Panc1 (cell line): ENCODE results near the gene ZC3H12C. TPM values are rescaled to one million over a fixed set of nuclear protein-coding genes. Genes with fewer than 3 reads are reported as not detected.

Source experiments
- ATAC-seq: fragments of 200-7000 bp; cut with Tn5 transposase; 2 replicates; pipeline ENCODE4 v1.9.1; 2020; ENCODE audit warnings: mild to moderate bottlenecking, moderate library complexity
- BruUV-seq: library from RNA; stranded (reverse); fragments of 400-500 nt; replicated peaks from 2 replicates; lab custom pipeline; 2021; lab: Mats Ljungman, UMichigan
- CTCF ChIA-PET: fragments of 300-600 bp; sonication (Branson Sonifier 250); formaldehyde crosslinking; loops from one replicate; lab custom pipeline; 2022; ENCODE audit warnings: antibody characterized with exemption; lab: Charles Lee
- POLR2A ChIA-PET: fragments of 300-600 bp; sonication (Branson Sonifier 250); formaldehyde crosslinking; loops from one replicate; lab custom pipeline; 2022; ENCODE audit warnings: antibody characterized with exemption; lab: Charles Lee
- DNase-seq: peaks from one replicate; pipeline ENCODE4 v3.0.0-alpha.2; 2010; ENCODE audit warnings: low read depth, low spot score
- H3K27ac ChIP-seq: 2 replicates; pipeline ENCODE4 v1.5.1; 2011; ENCODE audit warnings: mild to moderate bottlenecking, low read length, inconsistent platforms
- H3K27me3 ChIP-seq: fragments of 200-500 bp; sonication (Bioruptor generic); 2 replicates; pipeline ENCODE4 v1.6.0; 2014; ENCODE audit warnings: low read length, inconsistent platforms; ENCODE audit not compliant: control insufficient read depth, insufficient read depth
- H3K36me3 ChIP-seq: fragments of 200-500 bp; sonication (Bioruptor generic); 2 replicates; pipeline ENCODE4 v1.5.1; 2014; ENCODE audit warnings: inconsistent platforms, mild to moderate bottlenecking, low read length, moderate library complexity; ENCODE audit not compliant: control insufficient read depth, insufficient read depth
- H3K4me1 ChIP-seq: 2 replicates; pipeline ENCODE4 v1.5.1; 2011; ENCODE audit warnings: inconsistent platforms, mild to moderate bottlenecking, low read length, moderate library complexity; ENCODE audit not compliant: control insufficient read depth, insufficient read depth
- H3K4me3 ChIP-seq, 2 experiments: 2 replicates each; pipeline ENCODE4 v1.5.1; 2011 to 2012; ENCODE audit warnings: low read depth in 2 of 2, low read length in 2 of 2, mild to moderate bottlenecking in 2 of 2, inconsistent platforms in 1 of 2, moderate library complexity in 1 of 2
- H3K9me3 ChIP-seq: fragments of 200-500 bp; sonication (Bioruptor generic); 2 replicates; pipeline ENCODE4 v1.5.1; 2014; ENCODE audit warnings: low read depth, mild to moderate bottlenecking, inconsistent platforms, low read length, moderate library complexity; ENCODE audit not compliant: control insufficient read depth, insufficient read depth
- CTCF ChIP-seq: fragments of 450-650 bp; IDR thresholded peaks from 2 replicates; pipeline ENCODE4 v1.5.1; 2017; ENCODE audit warnings: mild to moderate bottlenecking
- POLR2AphosphoS5 ChIP-seq: IDR thresholded peaks from 2 replicates; pipeline ENCODE4 v1.6.1; 2012; ENCODE audit warnings: mild to moderate bottlenecking, low read depth, low read length, moderate library complexity
- SIN3A ChIP-seq: IDR thresholded peaks from 2 replicates; pipeline ENCODE4 v1.6.1; 2012; ENCODE audit warnings: low read depth, mild to moderate bottlenecking, low read length, moderate library complexity, borderline replicate concordance; ENCODE audit not compliant: insufficient read depth
- TCF7L2 ChIP-seq: IDR thresholded peaks from 2 replicates; pipeline ENCODE4 v1.6.1; 2011; ENCODE audit warnings: mild to moderate bottlenecking, low read depth, low read length, inconsistent platforms
- in situ Hi-C: cut with HindIII; loops from 2 replicates; pipeline ENCODE4 v1.10.0; 2016; ENCODE audit warnings: low sequenced_read_pairs, low pct_unique_long_range_greater_than_20kb
- intact Hi-C: fragments of 100-400 bp; cut with micrococcal nuclease; formaldehyde crosslinking; loops from one replicate; pipeline ENCODE4 v1.10.0; 2022; ENCODE audit not compliant: unreplicated experiment
- total RNA-seq: library from RNA; stranded (reverse); gene quantifications from one replicate; pipeline ENCODE4 v1.2.1, GENCODE V29; 2021; ENCODE audit not compliant: unreplicated experiment
- TF ChIP-seq, protein P1 (sequence below), 2 experiments: IDR thresholded peaks; 2 replicates each; pipeline ENCODE4 v1.6.1; 2011 to 2012; ENCODE audit warnings: low read depth in 2 of 2, control low read depth in 1 of 2, low read length in 1 of 2, mild to moderate bottlenecking in 1 of 2, moderate library complexity in 1 of 2; ENCODE audit not compliant: insufficient read depth in 1 of 2

The ZC3H12C gene
- total RNA-seq, 1 experiment from 2014 or later: 13.5 TPM

DNA sequence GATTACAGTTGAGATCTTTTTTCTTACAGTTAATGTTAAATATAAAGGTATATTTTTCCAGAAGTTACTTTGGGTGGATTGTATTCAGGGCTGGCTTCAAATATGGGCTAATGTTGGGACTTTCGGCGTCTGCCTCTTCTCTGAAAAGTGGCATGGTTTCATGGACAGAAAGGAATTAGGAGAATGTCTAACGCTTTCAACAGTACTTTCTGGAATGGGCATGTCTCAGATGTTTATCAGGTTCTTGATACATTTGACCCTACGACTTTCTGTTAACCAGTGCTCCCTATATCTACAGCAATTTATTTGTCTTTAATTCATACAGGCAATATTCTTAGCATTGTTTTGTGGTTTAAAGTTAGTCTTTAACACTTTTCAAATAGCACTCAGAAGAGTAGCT is 33.7 kb downstream of the ZC3H12C start:
- Histone ChIP-seq H3K36me3 (no peaks in the 10 kb centered on the region), H3K4me1 (peaks cover 8% of the 10 kb centered on the region), H3K27me3 (no peaks in the 10 kb centered on the region), H3K4me3 (no peak overlapping the region), H3K9me3 (no peaks in the 10 kb centered on the region), H3K27ac (no peak overlapping the region)
- no TSS peak for BruUV-seq
- ChIA-PET CTCF (no interaction called here), POLR2A (no interaction called here)
- TF ChIP-seq, protein P1, sequence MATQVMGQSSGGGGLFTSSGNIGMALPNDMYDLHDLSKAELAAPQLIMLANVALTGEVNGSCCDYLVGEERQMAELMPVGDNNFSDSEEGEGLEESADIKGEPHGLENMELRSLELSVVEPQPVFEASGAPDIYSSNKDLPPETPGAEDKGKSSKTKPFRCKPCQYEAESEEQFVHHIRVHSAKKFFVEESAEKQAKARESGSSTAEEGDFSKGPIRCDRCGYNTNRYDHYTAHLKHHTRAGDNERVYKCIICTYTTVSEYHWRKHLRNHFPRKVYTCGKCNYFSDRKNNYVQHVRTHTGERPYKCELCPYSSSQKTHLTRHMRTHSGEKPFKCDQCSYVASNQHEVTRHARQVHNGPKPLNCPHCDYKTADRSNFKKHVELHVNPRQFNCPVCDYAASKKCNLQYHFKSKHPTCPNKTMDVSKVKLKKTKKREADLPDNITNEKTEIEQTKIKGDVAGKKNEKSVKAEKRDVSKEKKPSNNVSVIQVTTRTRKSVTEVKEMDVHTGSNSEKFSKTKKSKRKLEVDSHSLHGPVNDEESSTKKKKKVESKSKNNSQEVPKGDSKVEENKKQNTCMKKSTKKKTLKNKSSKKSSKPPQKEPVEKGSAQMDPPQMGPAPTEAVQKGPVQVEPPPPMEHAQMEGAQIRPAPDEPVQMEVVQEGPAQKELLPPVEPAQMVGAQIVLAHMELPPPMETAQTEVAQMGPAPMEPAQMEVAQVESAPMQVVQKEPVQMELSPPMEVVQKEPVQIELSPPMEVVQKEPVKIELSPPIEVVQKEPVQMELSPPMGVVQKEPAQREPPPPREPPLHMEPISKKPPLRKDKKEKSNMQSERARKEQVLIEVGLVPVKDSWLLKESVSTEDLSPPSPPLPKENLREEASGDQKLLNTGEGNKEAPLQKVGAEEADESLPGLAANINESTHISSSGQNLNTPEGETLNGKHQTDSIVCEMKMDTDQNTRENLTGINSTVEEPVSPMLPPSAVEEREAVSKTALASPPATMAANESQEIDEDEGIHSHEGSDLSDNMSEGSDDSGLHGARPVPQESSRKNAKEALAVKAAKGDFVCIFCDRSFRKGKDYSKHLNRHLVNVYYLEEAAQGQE (IDR thresholded peaks at IDR 0.05; ENCODE audit: insufficient read depth in 1 of 2, low read depth in 2 of 2, low read length in 1 of 2): no peak
- TF ChIP-seq POLR2AphosphoS5 (no peak), TCF7L2 (no peak), SIN3A (no peak), CTCF (no peak)
- in situ Hi-C loops: no loop called here
- DNase-seq (no peak), ATAC-seq (no peak)
- intact Hi-C loops: no loop called here

- TF ChIP-seq, protein P1 (IDR thresholded peaks at IDR 0.05; ENCODE audit: insufficient read depth in 1 of 2, low read depth in 2 of 2, low read length in 1 of 2): no peak
- peak; percentile 73 for ATAC-seq
- in situ Hi-C loops: no loop called here
- CTCF ChIA-PET: interaction anchor here (0.6 kb wide), 1 partner anchor 340 kb away, joined by 4 read pairs; no protein-coding TSS in a partner anchor
- 0 out of 2 replicates have a peak overlapping the region, but pooled peaks have one; percentile 1 for H3K27ac ChIP-seq
- H3K36me3 ChIP-seq: no peaks in the 10 kb centered on the region; the same call in 1 of the 2 replicates
- no peaks in the 10 kb centered on the region for H3K9me3 ChIP-seq
- H3K27me3 ChIP-seq: no peaks in the 10 kb centered on the region
- no peak overlapping the region for H3K4me3 ChIP-seq
- intact Hi-C loops: no loop called here
- H3K4me1 ChIP-seq: peaks cover 8% of the 10 kb centered on the region
- no TSS peak for BruUV-seq
- POLR2A ChIA-PET: interaction anchor here (0.6 to 0.7 kb wide), 3 partner anchors 22 to 1556 kb away, joined by 3 to 4 read pairs (median 4); no protein-coding TSS in a partner anchor
- DNase-seq: no peak
Observed at GRCh38 chr11:110128161-110128560, 35.0 kb downstream of the ZC3H12C start.
